Measurements from ENCODE around the gene NDRG4. TPM values are rescaled to one million over a fixed set of nuclear protein-coding genes. Genes with fewer than 3 reads are reported as not detected.

The NDRG4 gene
- total RNA-seq, 4 donors from 2014 or later, result 29.7 to 97.2 (median 64.0) TPM

GRCh38 chr16:58556678-58557077 lies 56.7 kb downstream of the NDRG4 start:
- DNase-seq (ENCODE audit: low spot score in 2 of 2), result no peak
- TF ChIP-seq POLR2A (IDR thresholded peaks at IDR 0.05), result no peak
- TF ChIP-seq, protein P1, sequence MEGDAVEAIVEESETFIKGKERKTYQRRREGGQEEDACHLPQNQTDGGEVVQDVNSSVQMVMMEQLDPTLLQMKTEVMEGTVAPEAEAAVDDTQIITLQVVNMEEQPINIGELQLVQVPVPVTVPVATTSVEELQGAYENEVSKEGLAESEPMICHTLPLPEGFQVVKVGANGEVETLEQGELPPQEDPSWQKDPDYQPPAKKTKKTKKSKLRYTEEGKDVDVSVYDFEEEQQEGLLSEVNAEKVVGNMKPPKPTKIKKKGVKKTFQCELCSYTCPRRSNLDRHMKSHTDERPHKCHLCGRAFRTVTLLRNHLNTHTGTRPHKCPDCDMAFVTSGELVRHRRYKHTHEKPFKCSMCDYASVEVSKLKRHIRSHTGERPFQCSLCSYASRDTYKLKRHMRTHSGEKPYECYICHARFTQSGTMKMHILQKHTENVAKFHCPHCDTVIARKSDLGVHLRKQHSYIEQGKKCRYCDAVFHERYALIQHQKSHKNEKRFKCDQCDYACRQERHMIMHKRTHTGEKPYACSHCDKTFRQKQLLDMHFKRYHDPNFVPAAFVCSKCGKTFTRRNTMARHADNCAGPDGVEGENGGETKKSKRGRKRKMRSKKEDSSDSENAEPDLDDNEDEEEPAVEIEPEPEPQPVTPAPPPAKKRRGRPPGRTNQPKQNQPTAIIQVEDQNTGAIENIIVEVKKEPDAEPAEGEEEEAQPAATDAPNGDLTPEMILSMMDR (IDR thresholded peaks at IDR 0.05), result no peak
- WGBS, 2 donors, result 73 to 87% methylated on average over 2 of the region's 2 CpGs
- intact Hi-C loops (cut with DNase I; ENCODE audit: low total_unique reads), result no loop called here
- no peak overlapping the region for H3K4me3 ChIP-seq (ENCODE audit: low read depth, poor library complexity, severe bottlenecking)

Other genes with a start within 250 kb of the NDRG4 start
- gene PRSS54, start 205.1 kb upstream of the NDRG4 start, total RNA-seq, result not detected
- gene GINS3, start 107.7 kb upstream of the NDRG4 start, total RNA-seq, result 10 to 100 TPM in 1 of 4 donors, 1 to 10 TPM in 3; 2.8 to 12.4 (median 7.0) TPM
- 10 to 100 TPM; 32.8 to 74.2 (median 52.9) TPM for gene SETD6, start 15.4 kb downstream of the NDRG4 start, total RNA-seq
- 100 to 1,000 TPM in 2 of 4 donors, 10 to 100 TPM in 2; 80.1 to 118 (median 102) TPM for gene CNOT1, start 129.7 kb downstream of the NDRG4 start, total RNA-seq
- 10 to 100 TPM in 2 of 4 donors, 1 to 10 TPM in 2; 3.3 to 20.7 (median 10.2) TPM for gene SLC38A7, start 184.6 kb downstream of the NDRG4 start, total RNA-seq
- gene GOT2, start 234.2 kb downstream of the NDRG4 start, total RNA-seq, result 10 to 100 TPM; 47.5 to 63.6 (median 57.6) TPM